ENCODE data around the gene KCNMA1.

DNA sequence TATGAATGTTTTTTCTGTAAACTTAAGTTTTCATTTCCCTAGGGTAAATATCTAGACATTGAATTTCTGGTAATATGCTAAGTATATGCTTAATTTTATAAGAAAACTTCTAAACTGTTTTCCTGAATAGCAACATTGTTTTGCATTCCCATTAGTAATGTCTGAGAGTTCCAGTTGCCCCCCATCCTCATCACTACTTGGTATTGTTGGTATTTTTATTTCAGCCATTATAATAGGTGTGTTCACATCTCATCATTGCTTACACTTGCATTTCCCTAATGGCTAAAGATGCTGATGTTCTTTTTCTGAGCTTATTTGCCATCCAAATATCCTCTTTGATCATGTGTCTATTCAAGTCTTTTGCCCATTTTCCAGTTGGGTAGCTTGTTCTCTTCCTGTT lies 269.6 kb downstream of the KCNMA1 start:
- TF ChIP-seq, protein P1, sequence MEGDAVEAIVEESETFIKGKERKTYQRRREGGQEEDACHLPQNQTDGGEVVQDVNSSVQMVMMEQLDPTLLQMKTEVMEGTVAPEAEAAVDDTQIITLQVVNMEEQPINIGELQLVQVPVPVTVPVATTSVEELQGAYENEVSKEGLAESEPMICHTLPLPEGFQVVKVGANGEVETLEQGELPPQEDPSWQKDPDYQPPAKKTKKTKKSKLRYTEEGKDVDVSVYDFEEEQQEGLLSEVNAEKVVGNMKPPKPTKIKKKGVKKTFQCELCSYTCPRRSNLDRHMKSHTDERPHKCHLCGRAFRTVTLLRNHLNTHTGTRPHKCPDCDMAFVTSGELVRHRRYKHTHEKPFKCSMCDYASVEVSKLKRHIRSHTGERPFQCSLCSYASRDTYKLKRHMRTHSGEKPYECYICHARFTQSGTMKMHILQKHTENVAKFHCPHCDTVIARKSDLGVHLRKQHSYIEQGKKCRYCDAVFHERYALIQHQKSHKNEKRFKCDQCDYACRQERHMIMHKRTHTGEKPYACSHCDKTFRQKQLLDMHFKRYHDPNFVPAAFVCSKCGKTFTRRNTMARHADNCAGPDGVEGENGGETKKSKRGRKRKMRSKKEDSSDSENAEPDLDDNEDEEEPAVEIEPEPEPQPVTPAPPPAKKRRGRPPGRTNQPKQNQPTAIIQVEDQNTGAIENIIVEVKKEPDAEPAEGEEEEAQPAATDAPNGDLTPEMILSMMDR (IDR thresholded peaks at IDR 0.05), result no peak
- TF ChIP-seq GABPA (IDR thresholded peaks at IDR 0.05; ENCODE audit: low read depth), result no peak
- TF ChIP-seq MXI1 (IDR thresholded peaks at IDR 0.05; ENCODE audit: low read depth, low read length), result no peak
- no peak for TF ChIP-seq TAF1 (IDR thresholded peaks at IDR 0.05; ENCODE audit: borderline replicate concordance, low read depth, low read length)
- no peak for TF ChIP-seq RAD21 (IDR thresholded peaks at IDR 0.05; ENCODE audit: low read length)
- TF ChIP-seq, protein P2, sequence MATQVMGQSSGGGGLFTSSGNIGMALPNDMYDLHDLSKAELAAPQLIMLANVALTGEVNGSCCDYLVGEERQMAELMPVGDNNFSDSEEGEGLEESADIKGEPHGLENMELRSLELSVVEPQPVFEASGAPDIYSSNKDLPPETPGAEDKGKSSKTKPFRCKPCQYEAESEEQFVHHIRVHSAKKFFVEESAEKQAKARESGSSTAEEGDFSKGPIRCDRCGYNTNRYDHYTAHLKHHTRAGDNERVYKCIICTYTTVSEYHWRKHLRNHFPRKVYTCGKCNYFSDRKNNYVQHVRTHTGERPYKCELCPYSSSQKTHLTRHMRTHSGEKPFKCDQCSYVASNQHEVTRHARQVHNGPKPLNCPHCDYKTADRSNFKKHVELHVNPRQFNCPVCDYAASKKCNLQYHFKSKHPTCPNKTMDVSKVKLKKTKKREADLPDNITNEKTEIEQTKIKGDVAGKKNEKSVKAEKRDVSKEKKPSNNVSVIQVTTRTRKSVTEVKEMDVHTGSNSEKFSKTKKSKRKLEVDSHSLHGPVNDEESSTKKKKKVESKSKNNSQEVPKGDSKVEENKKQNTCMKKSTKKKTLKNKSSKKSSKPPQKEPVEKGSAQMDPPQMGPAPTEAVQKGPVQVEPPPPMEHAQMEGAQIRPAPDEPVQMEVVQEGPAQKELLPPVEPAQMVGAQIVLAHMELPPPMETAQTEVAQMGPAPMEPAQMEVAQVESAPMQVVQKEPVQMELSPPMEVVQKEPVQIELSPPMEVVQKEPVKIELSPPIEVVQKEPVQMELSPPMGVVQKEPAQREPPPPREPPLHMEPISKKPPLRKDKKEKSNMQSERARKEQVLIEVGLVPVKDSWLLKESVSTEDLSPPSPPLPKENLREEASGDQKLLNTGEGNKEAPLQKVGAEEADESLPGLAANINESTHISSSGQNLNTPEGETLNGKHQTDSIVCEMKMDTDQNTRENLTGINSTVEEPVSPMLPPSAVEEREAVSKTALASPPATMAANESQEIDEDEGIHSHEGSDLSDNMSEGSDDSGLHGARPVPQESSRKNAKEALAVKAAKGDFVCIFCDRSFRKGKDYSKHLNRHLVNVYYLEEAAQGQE (IDR thresholded peaks at IDR 0.05; ENCODE audit: low read depth, low read length), result no peak
- TF ChIP-seq POLR2AphosphoS5 (IDR thresholded peaks at IDR 0.05; ENCODE audit: low read depth, low read length), result no peak
- no peak for TF ChIP-seq EZH2phosphoT487 (IDR thresholded peaks at IDR 0.05; ENCODE audit: borderline replicate concordance, low read depth)
- TF ChIP-seq, protein P3, sequence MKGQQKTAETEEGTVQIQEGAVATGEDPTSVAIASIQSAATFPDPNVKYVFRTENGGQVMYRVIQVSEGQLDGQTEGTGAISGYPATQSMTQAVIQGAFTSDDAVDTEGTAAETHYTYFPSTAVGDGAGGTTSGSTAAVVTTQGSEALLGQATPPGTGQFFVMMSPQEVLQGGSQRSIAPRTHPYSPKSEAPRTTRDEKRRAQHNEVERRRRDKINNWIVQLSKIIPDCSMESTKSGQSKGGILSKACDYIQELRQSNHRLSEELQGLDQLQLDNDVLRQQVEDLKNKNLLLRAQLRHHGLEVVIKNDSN (IDR thresholded peaks at IDR 0.05; ENCODE audit: borderline replicate concordance, low read depth), result no peak

Data from SK-N-SH (cell line).